HG03442 (cell line): ENCODE measurements around the gene DMRTC2.
A peak's percentile ranks its signal among the peaks of the same experiment; 100 is the strongest.

Source experiments
- ATAC-seq: cut with Tn5 transposase; IDR thresholded peaks from one replicate; pipeline ENCODE4 v1.9.1; 2021; ENCODE audit warnings: mild to moderate bottlenecking, moderate library complexity; ENCODE audit not compliant: unreplicated experiment

The DMRTC2 gene

GRCh38 chr19:41845051-41845590, 279 bp downstream of the DMRTC2 start:
- ATAC-seq: no peak

GRCh38 chr19:41847351-41848105, 2.7 kb downstream of the DMRTC2 start:
- no peak for ATAC-seq

DNA sequence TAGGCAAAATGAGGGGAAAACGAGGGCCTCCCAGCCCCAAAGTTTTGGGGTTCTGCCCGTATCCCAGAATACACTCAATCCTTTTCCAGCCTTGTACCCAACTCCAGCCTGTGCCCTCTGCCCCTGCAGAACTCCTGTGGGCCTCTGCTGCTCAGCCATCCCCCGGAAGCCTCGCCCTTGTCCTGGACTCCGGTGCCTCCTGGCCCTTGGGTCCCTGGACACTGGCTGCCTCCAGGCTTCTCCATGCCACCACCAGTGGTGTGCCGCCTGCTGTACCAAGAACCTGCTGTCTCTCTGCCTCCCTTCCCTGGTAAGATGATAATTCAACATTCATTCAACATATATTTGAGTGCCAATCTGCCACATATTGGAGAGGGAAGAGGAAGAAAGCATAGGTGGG, 3.8 kb downstream of the DMRTC2 start:
- ATAC-seq: no peak

GRCh38 chr19:41849067-41849466, 4.2 kb downstream of the DMRTC2 start:
- no peak for ATAC-seq

- ATAC-seq: no peak
Measured at GRCh38 chr19:41850381-41850780, 5.5 kb downstream of the DMRTC2 start.

DNA sequence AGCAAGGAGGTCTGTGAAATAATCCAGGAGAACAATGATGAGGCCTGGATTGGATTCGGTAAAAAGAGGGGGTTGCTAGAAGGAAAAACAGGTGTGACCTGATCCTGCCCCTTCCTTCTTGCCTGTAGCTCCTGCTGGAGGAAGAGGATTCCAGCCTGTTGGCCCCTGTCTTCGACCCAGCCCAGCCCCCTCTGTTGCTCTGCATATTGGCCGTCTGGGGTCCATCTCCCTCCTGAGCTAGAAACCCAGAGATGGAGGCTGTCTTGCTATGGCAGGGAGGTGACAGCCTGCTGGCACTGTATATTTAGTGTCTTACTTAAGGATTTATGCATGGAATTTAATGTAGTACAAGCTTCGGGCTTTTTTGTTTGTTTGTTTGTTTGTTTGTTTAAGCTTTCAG, 6.6 kb downstream of the DMRTC2 start:
- no peak for ATAC-seq

DNA sequence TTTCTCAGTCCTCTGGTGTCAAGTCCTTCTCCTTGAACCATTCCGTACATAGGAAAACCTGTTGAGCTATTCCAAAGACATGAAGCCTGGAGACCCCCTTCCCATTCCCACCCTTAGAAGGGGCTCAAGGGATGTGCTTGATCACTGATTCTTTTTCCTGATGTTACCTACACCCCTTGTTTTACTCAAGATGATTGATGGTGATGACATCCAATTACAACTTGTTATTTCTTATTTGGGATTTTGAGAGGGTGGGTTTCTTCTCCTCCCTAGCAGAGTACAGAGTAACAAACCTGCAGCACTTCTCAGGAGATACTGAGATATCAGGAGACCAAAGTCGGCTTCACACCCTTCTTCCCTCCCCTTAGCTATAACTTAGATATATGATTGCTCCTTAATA, 8.5 kb downstream of the DMRTC2 start:
- ATAC-seq: no peak

GRCh38 chr19:41853768-41854167, 8.9 kb downstream of the DMRTC2 start:
- ATAC-seq: no peak

- no peak for ATAC-seq
Measured at GRCh38 chr19:41859213-41859617, 14.4 kb downstream of the DMRTC2 start.

DNA sequence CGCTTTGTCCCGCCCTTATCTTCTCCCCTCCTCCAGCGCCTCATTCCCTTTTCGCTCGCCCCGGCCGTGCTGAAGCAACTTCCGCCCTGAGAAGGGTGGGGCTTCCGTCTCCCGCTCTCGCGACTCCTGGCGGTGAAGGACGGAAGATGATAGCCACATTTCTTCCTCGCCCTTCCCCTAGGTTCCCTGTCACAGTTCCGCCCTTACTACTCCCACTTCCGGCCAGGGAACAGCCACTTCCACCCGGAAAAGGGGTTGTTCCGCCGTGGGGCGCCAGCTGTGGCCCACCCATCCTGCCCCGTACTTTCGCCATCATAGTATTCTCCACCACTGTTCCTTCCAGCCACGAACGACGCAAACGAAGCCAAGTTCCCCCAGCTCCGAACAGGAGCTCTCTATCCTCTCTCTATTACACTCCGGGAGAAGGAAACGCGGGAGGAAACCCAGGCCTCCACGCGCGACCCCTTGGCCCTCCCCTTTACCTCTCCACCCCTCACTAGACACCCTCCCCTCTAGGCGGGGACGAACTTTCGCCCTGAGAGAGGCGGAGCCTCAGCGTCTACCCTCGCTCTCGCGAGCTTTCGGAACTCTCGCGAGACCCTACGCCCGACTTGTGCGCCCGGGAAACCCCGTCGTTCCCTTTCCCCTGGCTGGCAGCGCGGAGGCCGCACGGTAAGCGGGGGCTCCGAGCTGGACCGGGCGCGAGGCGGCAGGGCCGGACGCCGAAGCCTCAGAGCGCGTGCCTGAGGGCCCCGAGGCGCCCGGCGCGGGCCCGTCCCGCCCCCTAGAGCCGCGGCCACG, 15.0 kb downstream of the DMRTC2 start, which contains the start of gene RPS19:
Gene RPS19 (plus strand): TSS at position 638 of the 801 bp plus-strand sequence. CDS start 520 bp downstream, outside the sequence.
- peak; percentile 75 for ATAC-seq

DNA sequence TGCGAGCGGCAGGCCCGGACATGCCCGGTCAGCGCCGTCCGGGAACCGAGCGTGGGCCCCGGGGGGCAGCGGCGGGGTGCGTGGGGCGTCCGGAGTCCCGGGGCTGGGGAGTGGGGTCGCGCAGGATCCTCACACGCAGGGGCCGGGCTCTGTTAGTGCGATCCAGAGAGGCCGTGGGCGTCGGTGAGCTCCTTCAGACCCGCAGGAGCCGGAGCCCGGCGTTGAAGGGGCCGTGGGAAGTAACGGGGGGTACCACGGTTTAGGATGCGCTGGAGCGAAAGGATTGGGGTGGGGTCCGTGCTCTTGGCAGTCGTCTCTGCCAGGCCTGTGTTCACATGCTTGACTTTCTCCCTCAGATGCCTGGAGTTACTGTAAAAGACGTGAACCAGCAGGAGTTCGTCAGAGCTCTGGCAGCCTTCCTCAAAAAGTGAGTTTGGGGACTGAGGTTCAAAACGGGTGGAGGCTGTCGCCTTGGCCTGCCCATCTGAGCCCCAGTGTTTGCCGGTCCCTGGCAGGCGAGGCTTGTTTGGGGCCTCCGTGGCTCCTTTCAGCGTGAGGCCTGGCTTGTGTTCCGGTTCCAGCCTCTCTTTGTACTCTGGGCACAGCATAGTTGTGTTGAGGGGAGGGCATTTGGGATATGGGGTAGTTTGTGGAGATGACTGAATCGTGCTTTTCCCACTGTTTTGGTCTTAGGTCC, 15.7 kb downstream of the DMRTC2 start:
- ATAC-seq: no peak

DNA sequence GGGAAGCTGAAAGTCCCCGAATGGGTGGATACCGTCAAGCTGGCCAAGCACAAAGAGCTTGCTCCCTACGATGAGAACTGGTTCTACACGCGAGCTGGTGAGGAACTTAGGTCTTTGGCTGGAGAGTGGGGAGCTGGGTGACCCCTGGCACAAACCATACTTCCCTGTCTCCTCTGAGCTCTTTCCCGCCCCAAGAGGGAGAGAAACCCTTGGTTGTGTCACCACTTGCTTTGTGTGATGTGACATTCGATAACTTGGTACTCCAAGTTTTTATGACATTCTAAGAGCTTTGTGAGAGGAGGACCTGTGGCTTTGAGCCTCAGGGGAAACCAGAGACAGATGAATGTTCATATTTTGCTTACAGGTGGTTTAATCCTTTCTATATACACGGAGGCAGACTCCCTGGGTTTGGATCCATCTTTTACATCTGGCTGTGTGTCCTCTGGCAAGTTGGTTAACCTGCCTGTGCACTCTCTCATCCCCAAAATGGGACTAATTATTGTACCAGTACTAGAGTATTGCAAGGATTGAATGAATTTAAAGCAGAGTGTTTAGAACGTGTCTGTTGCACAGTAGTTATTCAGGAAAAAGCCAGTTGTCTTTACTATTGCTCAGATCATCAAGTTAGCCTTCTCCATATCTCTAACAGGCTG, 16.4 kb downstream of the DMRTC2 start:
- ATAC-seq: no peak

GRCh38 chr19:41861846-41862245, 17.0 kb downstream of the DMRTC2 start:
- ATAC-seq: no peak

GRCh38 chr19:41862445-41862986, 17.7 kb downstream of the DMRTC2 start:
- no peak for ATAC-seq

- ATAC-seq: no peak
Measured at GRCh38 chr19:41863209-41863931, 18.5 kb downstream of the DMRTC2 start.

DNA sequence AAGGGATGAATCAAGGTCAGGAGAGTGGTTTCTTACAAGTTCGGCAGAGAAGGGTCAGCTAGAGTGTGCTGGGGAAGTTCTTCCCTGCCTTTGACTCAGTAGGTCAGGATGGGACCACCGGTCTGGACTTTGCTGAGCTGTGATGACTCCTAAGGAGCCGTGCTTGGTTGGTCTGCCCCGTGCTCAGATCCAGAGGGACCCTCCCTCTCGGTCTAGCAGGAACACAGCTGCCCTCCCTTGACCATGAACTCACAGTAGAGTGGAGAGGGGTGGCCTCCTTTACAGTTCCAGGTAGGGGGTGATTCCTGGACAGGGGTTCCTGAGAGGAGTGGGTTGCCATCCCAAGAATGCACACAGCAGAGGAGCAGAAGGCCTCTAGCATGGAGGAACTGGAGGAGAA, 19.5 kb downstream of the DMRTC2 start:
- no peak for ATAC-seq

- no peak for ATAC-seq
Measured at GRCh38 chr19:41866284-41866683, 21.4 kb downstream of the DMRTC2 start.

GRCh38 chr19:41868120-41868988, 23.5 kb downstream of the DMRTC2 start:
- no peak for ATAC-seq

GRCh38 chr19:41868989-41869300, 24.1 kb downstream of the DMRTC2 start:
- ATAC-seq: no peak
